ENCODE data around the gene MYO9B. TPM values are rescaled to one million over a fixed set of nuclear protein-coding genes. Genes with fewer than 3 reads are reported as not detected.

MYO9B gene
- total and polyA plus RNA-seq, 4 donors = 44.3 to 121 (median 97.2) TPM

- Histone ChIP-seq H3K4me3 (no peak overlapping the region), H3K9me3 (ENCODE audit: control insufficient read depth in 4 of 4, insufficient read depth in 3 of 4, low read length in 3 of 4) (no peaks in the 10 kb centered on the region), H3K4me1 (ENCODE audit: control insufficient read depth in 5 of 5, insufficient read depth in 5 of 5, low read length in 5 of 5) (no peaks in the 10 kb centered on the region), H3K36me3 (ENCODE audit: control insufficient read depth in 4 of 4, insufficient read depth in 4 of 4, low read length in 4 of 4) (peaks cover 9 to 66% (median 27%) of the 10 kb centered on the region in 4 donors), H3K9ac (ENCODE audit: insufficient read depth in 1 of 2, low read length in 2 of 2) (no peak overlapping the region), H3K27ac (ENCODE audit: low read depth in 1 of 2, low read length in 1 of 2) (no peak overlapping the region), H3K27me3 (ENCODE audit: control insufficient read depth in 3 of 3, insufficient read depth in 3 of 3, low read length in 2 of 3) (no peaks in the 10 kb centered on the region)
- ATAC-seq (ENCODE audit: insufficient read depth, low FRiP score) (no peak), DNase-seq (no peak)
- 96 to 97% methylated on average over 16 of the region's 16 CpGs for WGBS, 2 donors
- TF ChIP-seq, protein P1, sequence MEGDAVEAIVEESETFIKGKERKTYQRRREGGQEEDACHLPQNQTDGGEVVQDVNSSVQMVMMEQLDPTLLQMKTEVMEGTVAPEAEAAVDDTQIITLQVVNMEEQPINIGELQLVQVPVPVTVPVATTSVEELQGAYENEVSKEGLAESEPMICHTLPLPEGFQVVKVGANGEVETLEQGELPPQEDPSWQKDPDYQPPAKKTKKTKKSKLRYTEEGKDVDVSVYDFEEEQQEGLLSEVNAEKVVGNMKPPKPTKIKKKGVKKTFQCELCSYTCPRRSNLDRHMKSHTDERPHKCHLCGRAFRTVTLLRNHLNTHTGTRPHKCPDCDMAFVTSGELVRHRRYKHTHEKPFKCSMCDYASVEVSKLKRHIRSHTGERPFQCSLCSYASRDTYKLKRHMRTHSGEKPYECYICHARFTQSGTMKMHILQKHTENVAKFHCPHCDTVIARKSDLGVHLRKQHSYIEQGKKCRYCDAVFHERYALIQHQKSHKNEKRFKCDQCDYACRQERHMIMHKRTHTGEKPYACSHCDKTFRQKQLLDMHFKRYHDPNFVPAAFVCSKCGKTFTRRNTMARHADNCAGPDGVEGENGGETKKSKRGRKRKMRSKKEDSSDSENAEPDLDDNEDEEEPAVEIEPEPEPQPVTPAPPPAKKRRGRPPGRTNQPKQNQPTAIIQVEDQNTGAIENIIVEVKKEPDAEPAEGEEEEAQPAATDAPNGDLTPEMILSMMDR (IDR thresholded peaks at IDR 0.05; ENCODE audit: control extremely low read depth, extremely low read depth) = no peak
Measured at GRCh38 chr19:17194608-17195007, 119.0 kb downstream of the MYO9B start.

GRCh38 chr19:17195106-17195505 is 119.5 kb downstream of the MYO9B start:
- peaks cover 9 to 64% (median 28%) of the 10 kb centered on the region in 4 donors for H3K36me3 ChIP-seq (ENCODE audit: control insufficient read depth in 4 of 4, insufficient read depth in 4 of 4, low read length in 4 of 4)
- no peak for DNase-seq
- H3K4me1 ChIP-seq (ENCODE audit: control insufficient read depth in 5 of 5, insufficient read depth in 5 of 5, low read length in 5 of 5) = no peaks in the 10 kb centered on the region
- ATAC-seq (ENCODE audit: insufficient read depth, low FRiP score) = no peak
- H3K27me3 ChIP-seq (ENCODE audit: control insufficient read depth in 3 of 3, insufficient read depth in 3 of 3, low read length in 2 of 3) = no peaks in the 10 kb centered on the region
- no peak overlapping the region for H3K27ac ChIP-seq (ENCODE audit: low read depth in 1 of 2, low read length in 1 of 2)
- H3K9me3 ChIP-seq (ENCODE audit: control insufficient read depth in 4 of 4, insufficient read depth in 3 of 4, low read length in 3 of 4) = no peaks in the 10 kb centered on the region
- 98% methylated on average over 21 to 23 of the region's 23 CpGs for WGBS, 2 donors
- no peak overlapping the region for H3K9ac ChIP-seq (ENCODE audit: insufficient read depth in 1 of 2, low read length in 2 of 2)
- TF ChIP-seq, protein P1 (IDR thresholded peaks at IDR 0.05; ENCODE audit: control extremely low read depth, extremely low read depth) = no peak
- H3K4me3 ChIP-seq = no peak overlapping the region

- no peaks in the 10 kb centered on the region for H3K9me3 ChIP-seq (ENCODE audit: control insufficient read depth in 4 of 4, insufficient read depth in 3 of 4, low read length in 3 of 4)
- 97 to 99% methylated on average over 7 of the region's 7 CpGs for WGBS, 2 donors
- no peak overlapping the region for H3K9ac ChIP-seq (ENCODE audit: insufficient read depth in 1 of 2, low read length in 2 of 2)
- no peak for DNase-seq
- no peak overlapping the region for H3K4me3 ChIP-seq
- TF ChIP-seq, protein P1 (IDR thresholded peaks at IDR 0.05; ENCODE audit: control extremely low read depth, extremely low read depth) = no peak
- no peak overlapping the region for H3K27ac ChIP-seq (ENCODE audit: low read depth in 1 of 2, low read length in 1 of 2)
- H3K27me3 ChIP-seq (ENCODE audit: control insufficient read depth in 3 of 3, insufficient read depth in 3 of 3, low read length in 2 of 3) = no peaks in the 10 kb centered on the region
- no peaks in the 10 kb centered on the region for H3K4me1 ChIP-seq (ENCODE audit: control insufficient read depth in 5 of 5, insufficient read depth in 5 of 5, low read length in 5 of 5)
- H3K36me3 ChIP-seq (ENCODE audit: control insufficient read depth in 4 of 4, insufficient read depth in 4 of 4, low read length in 4 of 4) = peaks cover 9 to 65% (median 32%) of the 10 kb centered on the region in 4 donors
- no peak for ATAC-seq (ENCODE audit: insufficient read depth, low FRiP score)
Measured at GRCh38 chr19:17196610-17197009, 121.0 kb downstream of the MYO9B start.

- Histone ChIP-seq H3K9me3 (ENCODE audit: control insufficient read depth in 4 of 4, insufficient read depth in 3 of 4, low read length in 3 of 4) (no peaks in the 10 kb centered on the region), H3K27ac (ENCODE audit: low read depth in 1 of 2, low read length in 1 of 2) (no peak overlapping the region), H3K27me3 (ENCODE audit: control insufficient read depth in 3 of 3, insufficient read depth in 3 of 3, low read length in 2 of 3) (no peaks in the 10 kb centered on the region), H3K4me1 (ENCODE audit: control insufficient read depth in 5 of 5, insufficient read depth in 5 of 5, low read length in 5 of 5) (no peaks in the 10 kb centered on the region), H3K4me3 (no peak overlapping the region), H3K36me3 (ENCODE audit: control insufficient read depth in 4 of 4, insufficient read depth in 4 of 4, low read length in 4 of 4) (peaks cover 16 to 68% (median 36%) of the 10 kb centered on the region in 4 donors), H3K9ac (ENCODE audit: insufficient read depth in 1 of 2, low read length in 2 of 2) (no peak overlapping the region)
- TF ChIP-seq, protein P1 (IDR thresholded peaks at IDR 0.05; ENCODE audit: control extremely low read depth, extremely low read depth) = no peak
- DNase-seq (no peak), ATAC-seq (ENCODE audit: insufficient read depth, low FRiP score) (no peak)
- 93 to 94% methylated on average over 16 of the region's 16 CpGs for WGBS, 2 donors
Measured at GRCh38 chr19:17197666-17198065, 122.1 kb downstream of the MYO9B start.
